BLaER1 treated with 17β-estradiol and CSF1 and Interleukin-3, amounts not matched to agents 10 nM and 100 nM (cell line): Measurements from ENCODE around the gene MED1.

Source experiments
- H3K27ac ChIP-seq, 11 experiments: shearing (Covaris generic); formaldehyde crosslinking; 2 replicates each; pipeline ENCODE4 v1.8.1; 2022
- H3K27me3 ChIP-seq, 11 experiments: shearing (Covaris generic); formaldehyde crosslinking; 2 replicates each; pipeline ENCODE4 v1.8.1; 2022
- H3K36me3 ChIP-seq, 11 experiments: shearing (Covaris generic); formaldehyde crosslinking; 2 replicates each; pipeline ENCODE4 v1.8.1; 2022
- H3K4me1 ChIP-seq, 10 experiments: shearing (Covaris generic); formaldehyde crosslinking; 2 replicates each; pipeline ENCODE4 v1.8.1; 2022
- H3K4me2 ChIP-seq, 11 experiments: shearing (Covaris generic); formaldehyde crosslinking; 2 replicates each; pipeline ENCODE4 v1.8.1; 2022
- H3K4me3 ChIP-seq, 10 experiments: shearing (Covaris generic); formaldehyde crosslinking; 2 replicates each; pipeline ENCODE4 v1.8.1; 2022
- H3K9ac ChIP-seq, 11 experiments: shearing (Covaris generic); formaldehyde crosslinking; 2 replicates each; pipeline ENCODE4 v1.8.1; 2022
- H3K9me3 ChIP-seq, 11 experiments: shearing (Covaris generic); formaldehyde crosslinking; replicated peaks in 1 of 11; 2 replicates each; pipeline ENCODE4 v1.8.1; 2022
- H4K20me1 ChIP-seq, 11 experiments: shearing (Covaris generic); formaldehyde crosslinking; 2 replicates each; pipeline ENCODE4 v1.8.1; 2022
- Cebpa-rat ChIP-seq, 11 experiments: shearing (Covaris generic); IDR thresholded peaks; 2 replicates each; pipeline ENCODE4 v1.8.1; 2022

Gene MED1

DNA sequence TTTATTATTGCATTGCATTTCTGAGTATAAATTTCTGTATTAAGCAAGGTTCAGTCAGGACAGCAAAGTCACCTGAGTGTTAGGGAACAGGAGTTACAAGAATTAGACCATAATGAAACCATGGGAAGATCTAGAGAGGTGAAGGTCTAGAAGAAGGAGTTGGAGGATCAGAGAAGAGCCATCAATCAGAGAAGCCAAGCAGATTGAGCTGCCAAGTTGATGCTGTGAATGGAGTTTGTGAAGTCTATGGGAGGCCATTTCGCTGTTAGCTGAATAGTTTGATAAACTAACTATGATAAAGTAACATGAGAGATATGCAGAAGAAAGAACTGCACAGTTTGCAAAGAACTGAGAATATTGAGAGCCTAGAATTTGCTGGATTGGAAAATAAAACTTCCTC is 90.0 kb downstream of the MED1 start:
- Histone ChIP-seq H3K27me3 (no peaks in the 10 kb centered on the region), H3K4me3 (no peak overlapping the region), H4K20me1 (peaks cover 0 to 92% (median 9%) of the 10 kb centered on the region in 11 experiments; a peak in 8 of 22 replicates), H3K4me1 (peaks cover 3 to 35% (median 10%) of the 10 kb centered on the region in 10 experiments; a peak in 17 of 20 replicates), H3K9ac (no peak overlapping the region), H3K27ac (no peak overlapping the region), H3K36me3 (peaks cover 0 to 5% (median 0%) of the 10 kb centered on the region in 11 experiments; a peak in 3 of 22 replicates), H3K9me3 (no peaks in the 10 kb centered on the region), H3K4me2 (peak overlapping the region in 1 of 11 experiments; percentile 37; a peak in 2 of 22 replicates)
- TF ChIP-seq Cebpa-rat (IDR thresholded peaks at IDR 0.05): no peak

DNA sequence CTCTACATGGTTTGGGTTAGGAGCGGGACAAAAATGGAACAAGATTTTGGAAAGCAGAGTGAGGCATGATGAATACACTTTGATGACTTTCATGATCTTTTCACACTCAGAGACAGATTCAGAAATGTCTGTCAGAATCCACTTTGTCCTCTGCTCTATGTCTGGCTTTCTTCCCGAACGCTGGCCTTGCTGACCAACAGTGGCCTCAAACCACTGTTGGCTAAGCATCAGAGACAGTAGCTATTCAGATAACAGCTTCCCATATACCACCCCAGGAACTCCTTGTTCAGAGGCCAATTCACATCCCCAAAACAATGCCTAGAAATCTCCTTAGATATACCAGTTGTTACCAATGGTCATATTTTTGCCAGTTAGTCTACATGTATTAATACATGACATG is 90.5 kb downstream of the MED1 start:
- H3K27me3 ChIP-seq: no peaks in the 10 kb centered on the region
- peak overlapping the region in 1 of 11 experiments; percentile 37; a peak in 1 of 22 replicates for H3K4me2 ChIP-seq
- peaks cover 0 to 30% (median 6%) of the 10 kb centered on the region in 10 experiments; a peak in 15 of 20 replicates for H3K4me1 ChIP-seq
- no peak overlapping the region for H3K27ac ChIP-seq
- no peak overlapping the region for H3K9ac ChIP-seq
- TF ChIP-seq Cebpa-rat (IDR thresholded peaks at IDR 0.05): no peak
- peaks cover 0 to 87% (median 9%) of the 10 kb centered on the region in 11 experiments; a peak in 6 of 22 replicates for H4K20me1 ChIP-seq
- H3K4me3 ChIP-seq: no peak overlapping the region
- H3K36me3 ChIP-seq: peaks cover 0 to 8% (median 0%) of the 10 kb centered on the region in 11 experiments; a peak in 3 of 22 replicates
- H3K9me3 ChIP-seq: no peaks in the 10 kb centered on the region

DNA sequence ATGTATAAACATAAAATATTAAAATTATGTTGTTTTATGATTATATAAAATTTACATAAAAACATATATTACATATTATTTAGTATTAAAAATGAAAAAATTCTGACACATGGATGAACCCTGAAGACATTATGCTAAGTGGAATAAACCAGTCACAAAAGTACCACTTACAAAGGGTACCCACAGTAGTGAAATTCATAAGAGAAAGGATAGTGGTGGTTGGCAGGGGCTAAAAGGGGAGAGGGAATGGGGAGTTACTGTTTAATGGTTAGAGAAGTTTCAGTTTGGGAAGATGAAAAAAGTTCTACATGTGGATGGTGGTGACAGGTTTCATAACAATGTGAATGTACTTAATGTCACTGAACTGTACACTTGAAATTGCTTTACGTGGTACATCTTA is 91.1 kb downstream of the MED1 start:
- Histone ChIP-seq H3K4me2 (no peak overlapping the region), H4K20me1 (peaks cover 0 to 85% (median 9%) of the 10 kb centered on the region in 11 experiments; a peak in 6 of 22 replicates), H3K9me3 (no peaks in the 10 kb centered on the region), H3K4me1 (peaks cover 0 to 25% (median 3%) of the 10 kb centered on the region in 10 experiments; a peak in 9 of 20 replicates), H3K9ac (no peak overlapping the region), H3K36me3 (peaks cover 0 to 8% (median 0%) of the 10 kb centered on the region in 11 experiments; a peak in 3 of 22 replicates), H3K27ac (no peak overlapping the region), H3K27me3 (no peaks in the 10 kb centered on the region), H3K4me3 (no peak overlapping the region)
- TF ChIP-seq Cebpa-rat (IDR thresholded peaks at IDR 0.05): no peak

DNA sequence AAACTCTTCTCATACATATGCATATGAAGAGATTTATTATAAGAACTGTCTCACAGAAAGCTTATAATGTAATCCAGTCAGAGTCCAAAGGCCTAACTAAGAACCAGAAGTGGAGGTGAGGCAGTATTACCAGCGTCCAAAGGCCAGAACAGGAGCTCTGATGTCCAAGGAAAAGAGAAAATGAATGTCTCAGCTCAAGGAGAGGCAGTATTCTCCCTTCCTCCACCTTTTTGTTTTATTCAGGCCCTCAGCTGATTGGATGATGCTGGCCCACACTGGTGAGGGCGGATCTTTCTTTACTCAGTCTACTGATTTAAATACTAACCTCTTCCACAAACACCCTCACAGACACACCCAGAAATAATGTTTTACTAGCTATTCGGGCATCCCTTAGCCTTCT is 93.1 kb downstream of the MED1 start:
- Histone ChIP-seq H3K36me3 (peaks cover 0 to 8% (median 0%) of the 10 kb centered on the region in 11 experiments; a peak in 2 of 22 replicates), H3K4me1 (peaks cover 0 to 25% (median 3%) of the 10 kb centered on the region in 10 experiments; a peak in 9 of 20 replicates), H3K4me2 (no peak overlapping the region), H3K27me3 (no peaks in the 10 kb centered on the region), H3K9ac (no peak overlapping the region), H4K20me1 (peaks cover 0 to 82% (median 9%) of the 10 kb centered on the region in 11 experiments; a peak in 7 of 22 replicates), H3K27ac (no peak overlapping the region), H3K9me3 (no peaks in the 10 kb centered on the region), H3K4me3 (no peak overlapping the region)
- no peak for TF ChIP-seq Cebpa-rat (IDR thresholded peaks at IDR 0.05)

DNA sequence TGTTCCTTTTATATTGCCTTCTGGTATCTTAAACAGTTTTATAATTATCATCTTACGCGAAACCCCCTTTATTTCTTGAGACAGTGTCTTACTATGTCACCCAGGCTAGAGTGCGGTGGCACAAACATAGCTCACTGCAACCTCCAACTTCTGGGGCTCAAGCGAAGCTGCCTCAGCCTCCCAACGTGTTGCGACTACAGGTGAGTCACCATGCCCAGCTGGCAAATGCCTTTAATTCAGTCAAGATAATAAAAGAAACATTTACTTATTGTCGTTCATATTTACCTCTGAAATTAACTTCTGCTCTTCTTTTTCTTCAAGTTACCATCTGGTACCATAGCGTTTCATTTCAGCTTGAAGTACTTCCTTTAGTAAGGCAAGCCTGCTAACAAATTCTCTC is 93.6 kb downstream of the MED1 start:
- Histone ChIP-seq H3K9me3 (no peaks in the 10 kb centered on the region), H3K27me3 (no peaks in the 10 kb centered on the region), H3K36me3 (peaks cover 0 to 8% (median 0%) of the 10 kb centered on the region in 11 experiments; a peak in 2 of 22 replicates), H3K4me3 (no peak overlapping the region), H3K27ac (no peak overlapping the region), H3K9ac (no peak overlapping the region), H3K4me1 (peaks cover 0 to 25% (median 3%) of the 10 kb centered on the region in 10 experiments; a peak in 9 of 20 replicates), H4K20me1 (peaks cover 0 to 82% (median 9%) of the 10 kb centered on the region in 11 experiments; a peak in 7 of 22 replicates), H3K4me2 (no peak overlapping the region)
- TF ChIP-seq Cebpa-rat (IDR thresholded peaks at IDR 0.05): no peak
